Loucy (cell line): ENCODE results near the gene SNORC.

Source experiments
- CTCF ChIP-seq: fragments of 200-600 bp; sonication (generic); conservative IDR thresholded peaks from 2 replicates; pipeline ENCODE4 v1.5.1; 2014; ENCODE audit warnings: mild to moderate bottlenecking, antibody characterized with exemption, low read length
- EZH2phosphoT487 ChIP-seq: fragments of 200-600 bp; IDR thresholded peaks from 2 replicates; pipeline ENCODE4 v1.6.1; 2018; ENCODE audit warnings: antibody characterized with exemption, mild to moderate bottlenecking, moderate library complexity, borderline replicate concordance

- TF ChIP-seq CTCF (no peak), EZH2phosphoT487 (no peak)
Measured at GRCh38 chr2:232879618-232880494, 9.8 kb downstream of the SNORC start.
